Measurements from ENCODE around the gene INTS3. TPM values are rescaled to one million over a fixed set of nuclear protein-coding genes. Genes with fewer than 3 reads are reported as not detected.

The INTS3 gene
- total and polyA plus RNA-seq, 9 of the 15 experiments (the other 6 are each of a cell fraction or from before 2014, with no cell fraction given): 6.3 to 24.1 (median 14.3) TPM

DNA sequence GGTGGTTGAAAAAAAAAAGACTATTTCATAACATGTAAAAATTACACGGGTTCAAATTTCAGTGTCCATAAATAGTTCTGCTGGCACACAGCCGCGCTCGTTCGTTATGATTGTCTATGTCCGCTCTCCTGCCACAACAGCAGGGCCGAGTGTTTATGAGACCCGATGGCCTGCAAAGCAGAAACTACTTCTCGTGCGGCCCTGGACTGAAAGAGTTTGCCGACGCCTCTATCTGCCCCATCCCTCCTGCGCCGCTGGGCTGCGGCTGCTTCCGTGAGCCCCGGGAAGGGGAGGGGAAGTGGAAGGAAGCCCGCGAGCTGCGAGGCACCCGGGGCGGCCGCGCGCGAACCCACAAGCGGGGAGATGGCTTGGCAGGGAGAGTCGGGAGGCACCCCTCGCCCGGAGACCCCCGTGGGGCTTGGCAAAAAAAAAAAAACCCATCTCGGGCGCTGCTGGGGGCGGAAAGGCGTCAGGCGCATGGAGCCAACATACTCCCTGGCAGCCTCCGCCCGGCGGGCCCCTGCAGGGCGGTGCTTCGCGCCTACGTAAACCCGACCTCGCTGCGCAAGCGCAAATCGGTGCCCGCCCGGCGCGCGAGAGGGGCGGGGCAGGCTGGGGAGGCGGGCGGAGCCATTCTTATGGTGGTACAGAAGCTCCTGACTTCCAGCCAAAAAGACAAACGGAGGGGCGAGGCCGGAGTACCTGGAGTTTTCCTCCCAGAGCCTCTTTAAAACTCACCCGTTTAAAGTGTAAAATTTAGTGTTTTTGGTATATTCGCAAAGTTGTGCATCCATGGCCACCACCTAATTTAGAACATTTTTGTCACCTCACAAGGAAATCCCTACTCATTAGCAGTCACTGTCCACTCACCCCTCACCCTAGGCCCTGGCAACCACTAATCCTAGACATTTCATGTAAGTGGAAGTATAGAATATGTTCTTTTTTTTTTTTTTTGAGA lies 55.7 kb downstream of the INTS3 start (continued):
- TF ChIP-seq SIN3A (IDR thresholded peaks at IDR 0.05; ENCODE audit: borderline replicate concordance in 2 of 2, control insufficient read depth in 1 of 2, low read depth in 2 of 2, low read length in 2 of 2) (no peak; a peak in 1 of 4 replicates), OTX1 (CRISPR knock-in tag; IDR thresholded peaks at IDR 0.05) (no peak), DDX20 (tag; IDR thresholded peaks at IDR 0.05; ENCODE audit: low read depth) (no peak), ZNF121 (CRISPR knock-in tag; conservative IDR thresholded peaks at IDR 0.05) (no peak), ELF4 (CRISPR knock-in tag; IDR thresholded peaks at IDR 0.05) (0 out of 2 replicates have a peak, but pooled peaks have one; percentile 15), HNRNPUL1 (IDR thresholded peaks at IDR 0.05; ENCODE audit: low read length) (no peak), TBL1XR1 (IDR thresholded peaks at IDR 0.05; ENCODE audit: low read length in 2 of 2) (no peak), SMAD1 (IDR thresholded peaks at IDR 0.05; ENCODE audit: low read depth, low read length, partially characterized antibody) (no peak), CBX8 (IDR thresholded peaks at IDR 0.05; ENCODE audit: borderline replicate concordance, extremely low read depth, low read depth, low read length, poor library complexity, severe bottlenecking) (no peak), DMBX1 (CRISPR knock-in tag; IDR thresholded peaks at IDR 0.05; ENCODE audit: borderline replicate concordance) (0 out of 2 replicates have a peak, but pooled peaks have one; percentile 17), BRD9 (IDR thresholded peaks at IDR 0.05; ENCODE audit: low read depth, partially characterized antibody) (no peak), BCOR (IDR thresholded peaks at IDR 0.05) (peak; percentile 68; the same call in 1 of the 2 replicates), LEF1 (IDR thresholded peaks at IDR 0.05) (no peak)
- TF ChIP-seq, protein P1, sequence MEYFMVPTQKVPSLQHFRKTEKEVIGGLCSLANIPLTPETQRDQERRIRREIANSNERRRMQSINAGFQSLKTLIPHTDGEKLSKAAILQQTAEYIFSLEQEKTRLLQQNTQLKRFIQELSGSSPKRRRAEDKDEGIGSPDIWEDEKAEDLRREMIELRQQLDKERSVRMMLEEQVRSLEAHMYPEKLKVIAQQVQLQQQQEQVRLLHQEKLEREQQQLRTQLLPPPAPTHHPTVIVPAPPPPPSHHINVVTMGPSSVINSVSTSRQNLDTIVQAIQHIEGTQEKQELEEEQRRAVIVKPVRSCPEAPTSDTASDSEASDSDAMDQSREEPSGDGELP (CRISPR knock-in tag; IDR thresholded peaks at IDR 0.05; ENCODE audit: borderline replicate concordance): peak; percentile 77; the same call in 1 of the 2 replicates
- TF ChIP-seq, protein P2, sequence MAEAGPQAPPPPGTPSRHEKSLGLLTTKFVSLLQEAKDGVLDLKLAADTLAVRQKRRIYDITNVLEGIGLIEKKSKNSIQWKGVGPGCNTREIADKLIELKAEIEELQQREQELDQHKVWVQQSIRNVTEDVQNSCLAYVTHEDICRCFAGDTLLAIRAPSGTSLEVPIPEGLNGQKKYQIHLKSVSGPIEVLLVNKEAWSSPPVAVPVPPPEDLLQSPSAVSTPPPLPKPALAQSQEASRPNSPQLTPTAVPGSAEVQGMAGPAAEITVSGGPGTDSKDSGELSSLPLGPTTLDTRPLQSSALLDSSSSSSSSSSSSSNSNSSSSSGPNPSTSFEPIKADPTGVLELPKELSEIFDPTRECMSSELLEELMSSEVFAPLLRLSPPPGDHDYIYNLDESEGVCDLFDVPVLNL (CRISPR knock-in tag; IDR thresholded peaks at IDR 0.05; ENCODE audit: low read depth): no peak
- TF ChIP-seq, protein P3, sequence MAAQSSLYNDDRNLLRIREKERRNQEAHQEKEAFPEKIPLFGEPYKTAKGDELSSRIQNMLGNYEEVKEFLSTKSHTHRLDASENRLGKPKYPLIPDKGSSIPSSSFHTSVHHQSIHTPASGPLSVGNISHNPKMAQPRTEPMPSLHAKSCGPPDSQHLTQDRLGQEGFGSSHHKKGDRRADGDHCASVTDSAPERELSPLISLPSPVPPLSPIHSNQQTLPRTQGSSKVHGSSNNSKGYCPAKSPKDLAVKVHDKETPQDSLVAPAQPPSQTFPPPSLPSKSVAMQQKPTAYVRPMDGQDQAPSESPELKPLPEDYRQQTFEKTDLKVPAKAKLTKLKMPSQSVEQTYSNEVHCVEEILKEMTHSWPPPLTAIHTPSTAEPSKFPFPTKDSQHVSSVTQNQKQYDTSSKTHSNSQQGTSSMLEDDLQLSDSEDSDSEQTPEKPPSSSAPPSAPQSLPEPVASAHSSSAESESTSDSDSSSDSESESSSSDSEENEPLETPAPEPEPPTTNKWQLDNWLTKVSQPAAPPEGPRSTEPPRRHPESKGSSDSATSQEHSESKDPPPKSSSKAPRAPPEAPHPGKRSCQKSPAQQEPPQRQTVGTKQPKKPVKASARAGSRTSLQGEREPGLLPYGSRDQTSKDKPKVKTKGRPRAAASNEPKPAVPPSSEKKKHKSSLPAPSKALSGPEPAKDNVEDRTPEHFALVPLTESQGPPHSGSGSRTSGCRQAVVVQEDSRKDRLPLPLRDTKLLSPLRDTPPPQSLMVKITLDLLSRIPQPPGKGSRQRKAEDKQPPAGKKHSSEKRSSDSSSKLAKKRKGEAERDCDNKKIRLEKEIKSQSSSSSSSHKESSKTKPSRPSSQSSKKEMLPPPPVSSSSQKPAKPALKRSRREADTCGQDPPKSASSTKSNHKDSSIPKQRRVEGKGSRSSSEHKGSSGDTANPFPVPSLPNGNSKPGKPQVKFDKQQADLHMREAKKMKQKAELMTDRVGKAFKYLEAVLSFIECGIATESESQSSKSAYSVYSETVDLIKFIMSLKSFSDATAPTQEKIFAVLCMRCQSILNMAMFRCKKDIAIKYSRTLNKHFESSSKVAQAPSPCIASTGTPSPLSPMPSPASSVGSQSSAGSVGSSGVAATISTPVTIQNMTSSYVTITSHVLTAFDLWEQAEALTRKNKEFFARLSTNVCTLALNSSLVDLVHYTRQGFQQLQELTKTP (IDR thresholded peaks at IDR 0.05; ENCODE audit: low read depth in 1 of 2, partially characterized antibody in 2 of 2): no peak
- TF ChIP-seq, protein P4, sequence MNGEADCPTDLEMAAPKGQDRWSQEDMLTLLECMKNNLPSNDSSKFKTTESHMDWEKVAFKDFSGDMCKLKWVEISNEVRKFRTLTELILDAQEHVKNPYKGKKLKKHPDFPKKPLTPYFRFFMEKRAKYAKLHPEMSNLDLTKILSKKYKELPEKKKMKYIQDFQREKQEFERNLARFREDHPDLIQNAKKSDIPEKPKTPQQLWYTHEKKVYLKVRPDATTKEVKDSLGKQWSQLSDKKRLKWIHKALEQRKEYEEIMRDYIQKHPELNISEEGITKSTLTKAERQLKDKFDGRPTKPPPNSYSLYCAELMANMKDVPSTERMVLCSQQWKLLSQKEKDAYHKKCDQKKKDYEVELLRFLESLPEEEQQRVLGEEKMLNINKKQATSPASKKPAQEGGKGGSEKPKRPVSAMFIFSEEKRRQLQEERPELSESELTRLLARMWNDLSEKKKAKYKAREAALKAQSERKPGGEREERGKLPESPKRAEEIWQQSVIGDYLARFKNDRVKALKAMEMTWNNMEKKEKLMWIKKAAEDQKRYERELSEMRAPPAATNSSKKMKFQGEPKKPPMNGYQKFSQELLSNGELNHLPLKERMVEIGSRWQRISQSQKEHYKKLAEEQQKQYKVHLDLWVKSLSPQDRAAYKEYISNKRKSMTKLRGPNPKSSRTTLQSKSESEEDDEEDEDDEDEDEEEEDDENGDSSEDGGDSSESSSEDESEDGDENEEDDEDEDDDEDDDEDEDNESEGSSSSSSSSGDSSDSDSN (IDR thresholded peaks at IDR 0.05; ENCODE audit: borderline replicate concordance in 1 of 2, low read depth in 2 of 2, low read length in 2 of 2): peak; percentile 94 to 98; a peak in 3 of 4 replicates

All from K562 (cell line).